ENCODE results near the gene CISD1.
"Not testable (repeated sequence)": the region's sequence is repeated elsewhere in the genome, so short reads cannot be mapped to it uniquely, and the experiment has no call there.

CISD1 gene

GRCh38 chr10:58268946-58269781 lies at the start of gene CISD1:
TSS of gene CISD1 (plus strand) at chr10:58269162. CDS start at chr10:58269274, 112 bp downstream.
- peak; percentile 91 for DNase-seq

GRCh38 chr10:58219875-58220274 lies 49.1 kb upstream of the CISD1 start:
- no peak for DNase-seq

GRCh38 chr10:58220769-58221451 lies 48.1 kb upstream of the CISD1 start:
- no peak for DNase-seq

GRCh38 chr10:58225654-58226053 lies 43.3 kb upstream of the CISD1 start:
- DNase-seq, result no peak

GRCh38 chr10:58229856-58230255 lies 39.1 kb upstream of the CISD1 start:
- not testable (repeated sequence) for DNase-seq

- no peak for DNase-seq
Measured at GRCh38 chr10:58237014-58237834, 31.7 kb upstream of the CISD1 start.

GRCh38 chr10:58239561-58240169 lies 29.3 kb upstream of the CISD1 start:
- DNase-seq, result no peak

GRCh38 chr10:58240531-58240930 lies 28.4 kb upstream of the CISD1 start:
- DNase-seq, result no peak

- no peak for DNase-seq
Measured at GRCh38 chr10:58241346-58241745, 27.6 kb upstream of the CISD1 start.

GRCh38 chr10:58243269-58243668 lies 25.7 kb upstream of the CISD1 start:
- no peak for DNase-seq

- DNase-seq, result not testable (repeated sequence)
Measured at GRCh38 chr10:58243801-58244200, 25.2 kb upstream of the CISD1 start.

GRCh38 chr10:58244242-58244641 lies 24.7 kb upstream of the CISD1 start:
- not testable (repeated sequence) for DNase-seq

GRCh38 chr10:58244666-58245065 lies 24.3 kb upstream of the CISD1 start:
- DNase-seq, result not testable (repeated sequence)

GRCh38 chr10:58253184-58253583 lies 15.8 kb upstream of the CISD1 start:
- DNase-seq, result no peak

- DNase-seq, result no peak
Measured at GRCh38 chr10:58254644-58255043, 14.3 kb upstream of the CISD1 start.

GRCh38 chr10:58256013-58256780 lies 12.8 kb upstream of the CISD1 start:
- DNase-seq, result not testable (repeated sequence)

GRCh38 chr10:58258977-58259692 lies 9.8 kb upstream of the CISD1 start:
- no peak for DNase-seq

GRCh38 chr10:58260334-58260733 lies 8.6 kb upstream of the CISD1 start:
- DNase-seq, result no peak

GRCh38 chr10:58262766-58263165 lies 6.2 kb upstream of the CISD1 start:
- no peak for DNase-seq

GRCh38 chr10:58264780-58265179 lies 4.2 kb upstream of the CISD1 start:
- DNase-seq, result no peak

- no peak for DNase-seq
Measured at GRCh38 chr10:58265249-58265648, 3.7 kb upstream of the CISD1 start.
